ENCODE measurements around the gene PCDHA7.
A peak's percentile ranks its signal among the peaks of the same experiment; 100 is the strongest.
"Not testable (repeated sequence)": the region's sequence is repeated elsewhere in the genome, so short reads cannot be mapped to it uniquely, and the experiment has no call there.

PCDHA7 gene

GRCh38 chr5:140796718-140797095, 37.4 kb upstream of the PCDHA7 start:
- TF ChIP-seq, protein P1, sequence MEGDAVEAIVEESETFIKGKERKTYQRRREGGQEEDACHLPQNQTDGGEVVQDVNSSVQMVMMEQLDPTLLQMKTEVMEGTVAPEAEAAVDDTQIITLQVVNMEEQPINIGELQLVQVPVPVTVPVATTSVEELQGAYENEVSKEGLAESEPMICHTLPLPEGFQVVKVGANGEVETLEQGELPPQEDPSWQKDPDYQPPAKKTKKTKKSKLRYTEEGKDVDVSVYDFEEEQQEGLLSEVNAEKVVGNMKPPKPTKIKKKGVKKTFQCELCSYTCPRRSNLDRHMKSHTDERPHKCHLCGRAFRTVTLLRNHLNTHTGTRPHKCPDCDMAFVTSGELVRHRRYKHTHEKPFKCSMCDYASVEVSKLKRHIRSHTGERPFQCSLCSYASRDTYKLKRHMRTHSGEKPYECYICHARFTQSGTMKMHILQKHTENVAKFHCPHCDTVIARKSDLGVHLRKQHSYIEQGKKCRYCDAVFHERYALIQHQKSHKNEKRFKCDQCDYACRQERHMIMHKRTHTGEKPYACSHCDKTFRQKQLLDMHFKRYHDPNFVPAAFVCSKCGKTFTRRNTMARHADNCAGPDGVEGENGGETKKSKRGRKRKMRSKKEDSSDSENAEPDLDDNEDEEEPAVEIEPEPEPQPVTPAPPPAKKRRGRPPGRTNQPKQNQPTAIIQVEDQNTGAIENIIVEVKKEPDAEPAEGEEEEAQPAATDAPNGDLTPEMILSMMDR (IDR thresholded peaks at IDR 0.05; ENCODE audit: borderline replicate concordance, insufficient read depth, low read depth, low read length): no peak
- no peak overlapping the region for H3K4me3 ChIP-seq (ENCODE audit: low read depth, low read length)

GRCh38 chr5:140800816-140801493, 33.1 kb upstream of the PCDHA7 start, which contains the start of gene PCDHA3:
Gene PCDHA3, plus strand, starts transcription at chr5:140801057.
- no peak within 1 kb of the TSS for H3K4me3 ChIP-seq (ENCODE audit: low read depth, low read length)
- TF ChIP-seq, protein P1 (IDR thresholded peaks at IDR 0.05; ENCODE audit: borderline replicate concordance, insufficient read depth, low read depth, low read length): no peak

- TF ChIP-seq, protein P1 (IDR thresholded peaks at IDR 0.05; ENCODE audit: borderline replicate concordance, insufficient read depth, low read depth, low read length): no peak
- H3K4me3 ChIP-seq (ENCODE audit: low read depth, low read length): no peak overlapping the region
These were observed 32.6 kb upstream of the PCDHA7 start for GRCh38 chr5:140801494-140801841.

DNA sequence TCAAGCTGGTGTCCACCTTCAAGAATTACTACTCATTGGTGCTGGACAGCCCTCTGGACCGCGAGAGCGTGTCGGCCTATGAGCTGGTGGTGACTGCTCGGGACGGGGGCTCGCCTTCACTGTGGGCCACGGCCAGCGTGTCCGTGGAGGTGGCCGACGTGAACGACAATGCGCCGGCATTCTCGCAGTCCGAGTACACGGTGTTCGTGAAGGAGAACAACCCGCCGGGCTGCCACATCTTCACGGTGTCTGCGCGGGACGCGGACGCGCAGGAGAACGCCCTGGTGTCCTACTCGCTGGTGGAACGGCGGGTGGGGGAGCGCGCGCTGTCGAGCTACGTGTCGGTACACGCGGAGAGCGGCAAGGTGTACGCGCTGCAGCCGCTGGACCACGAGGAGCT, 31.7 kb upstream of the PCDHA7 start:
- H3K4me3 ChIP-seq (ENCODE audit: low read depth, low read length): not testable (repeated sequence)

- TF ChIP-seq, protein P1 (IDR thresholded peaks at IDR 0.05; ENCODE audit: borderline replicate concordance, insufficient read depth, low read depth, low read length): no peak
These were observed 31.2 kb upstream of the PCDHA7 start for GRCh38 chr5:140802781-140803271.

GRCh38 chr5:140806834-140807775, 27.0 kb upstream of the PCDHA7 start, which contains the start of gene PCDHA4:
Gene PCDHA4, plus strand, starts transcription at chr5:140807068.
- TF ChIP-seq, protein P1 (IDR thresholded peaks at IDR 0.05; ENCODE audit: borderline replicate concordance, insufficient read depth, low read depth, low read length): peak; percentile 24; the same call in 1 of the 2 replicates
- H3K4me3 ChIP-seq (ENCODE audit: low read depth, low read length): no peak within 1 kb of the TSS

More at GRCh38 chr5:140802781-140803271, 31.2 kb upstream of the PCDHA7 start:
- no peak overlapping the region for H3K4me3 ChIP-seq (ENCODE audit: low read depth, low read length)

GRCh38 chr5:140808241-140808888, 25.7 kb upstream of the PCDHA7 start:
- H3K4me3 ChIP-seq (ENCODE audit: low read depth, low read length): not testable (repeated sequence)
